ENCODE data around the gene UBAC2.

The UBAC2 gene

GRCh38 chr13:99355267-99356011, 154.8 kb downstream of the UBAC2 start:
- H3K27ac Mint-ChIP-seq: peak overlapping the region; percentile 97
- H3K4me3 Mint-ChIP-seq: peak overlapping the region; percentile 65
- H3K4me1 Mint-ChIP-seq: peaks cover 98% of the 10 kb centered on the region
- no peak for ATAC-seq
- H3K27me3 Mint-ChIP-seq: no peaks in the 10 kb centered on the region
- peaks cover 33% of the 10 kb centered on the region for H3K36me3 Mint-ChIP-seq
- H3K9me3 Mint-ChIP-seq: no peaks in the 10 kb centered on the region

GRCh38 chr13:99356012-99356261, 155.3 kb downstream of the UBAC2 start:
- Mint-ChIP-seq H3K4me1 (peaks cover 98% of the 10 kb centered on the region), H3K27me3 (no peaks in the 10 kb centered on the region), H3K27ac (peak overlapping the region; percentile 97), H3K4me3 (peak overlapping the region; percentile 65), H3K36me3 (peaks cover 35% of the 10 kb centered on the region), H3K9me3 (no peaks in the 10 kb centered on the region)
- no peak for ATAC-seq

GRCh38 chr13:99356262-99357091, 155.8 kb downstream of the UBAC2 start:
- peak; percentile 71 for ATAC-seq
- Mint-ChIP-seq H3K4me3 (peak overlapping the region; percentile 65), H3K9me3 (no peaks in the 10 kb centered on the region), H3K36me3 (peaks cover 40% of the 10 kb centered on the region), H3K27ac (peak overlapping the region; percentile 97), H3K27me3 (no peaks in the 10 kb centered on the region), H3K4me1 (peaks cover 97% of the 10 kb centered on the region)

- H3K36me3 Mint-ChIP-seq: peaks cover 38% of the 10 kb centered on the region
- H3K27me3 Mint-ChIP-seq: no peaks in the 10 kb centered on the region
- peaks cover 96% of the 10 kb centered on the region for H3K4me1 Mint-ChIP-seq
- ATAC-seq: no peak
- H3K27ac Mint-ChIP-seq: peak overlapping the region; percentile 97
- H3K4me3 Mint-ChIP-seq: no peak overlapping the region
- no peaks in the 10 kb centered on the region for H3K9me3 Mint-ChIP-seq
Observed at GRCh38 chr13:99357131-99357596, 156.5 kb downstream of the UBAC2 start.

GRCh38 chr13:99357941-99358340, 157.3 kb downstream of the UBAC2 start:
- no peaks in the 10 kb centered on the region for H3K27me3 Mint-ChIP-seq
- peaks cover 96% of the 10 kb centered on the region for H3K4me1 Mint-ChIP-seq
- ATAC-seq: no peak
- no peaks in the 10 kb centered on the region for H3K9me3 Mint-ChIP-seq
- peak overlapping the region; percentile 97 for H3K27ac Mint-ChIP-seq
- H3K36me3 Mint-ChIP-seq: peaks cover 34% of the 10 kb centered on the region
- no peak overlapping the region for H3K4me3 Mint-ChIP-seq

GRCh38 chr13:99359528-99359927, 158.9 kb downstream of the UBAC2 start:
- ATAC-seq: no peak
- Mint-ChIP-seq H3K27ac (peak overlapping the region; percentile 97), H3K27me3 (no peaks in the 10 kb centered on the region), H3K9me3 (no peaks in the 10 kb centered on the region), H3K36me3 (peaks cover 34% of the 10 kb centered on the region), H3K4me1 (peaks cover 96% of the 10 kb centered on the region), H3K4me3 (no peak overlapping the region)

- Mint-ChIP-seq H3K4me3 (no peak overlapping the region), H3K27ac (peak overlapping the region; percentile 97)
Observed at GRCh38 chr13:99360696-99361095, 160.0 kb downstream of the UBAC2 start.

GRCh38 chr13:99361197-99361596, 160.5 kb downstream of the UBAC2 start:
- Mint-ChIP-seq H3K9me3 (no peaks in the 10 kb centered on the region), H3K4me1 (peaks cover 94% of the 10 kb centered on the region), H3K36me3 (peaks cover 35% of the 10 kb centered on the region), H3K4me3 (no peak overlapping the region), H3K27me3 (no peaks in the 10 kb centered on the region), H3K27ac (peak overlapping the region; percentile 97)
- ATAC-seq: no peak

More at GRCh38 chr13:99360696-99361095, 160.0 kb downstream of the UBAC2 start:
- ATAC-seq: no peak
- H3K36me3 Mint-ChIP-seq: peaks cover 30% of the 10 kb centered on the region
- no peaks in the 10 kb centered on the region for H3K9me3 Mint-ChIP-seq
- H3K27me3 Mint-ChIP-seq: no peaks in the 10 kb centered on the region
- peaks cover 94% of the 10 kb centered on the region for H3K4me1 Mint-ChIP-seq

- no peak for ATAC-seq
- Mint-ChIP-seq H3K9me3 (no peaks in the 10 kb centered on the region), H3K36me3 (peaks cover 37% of the 10 kb centered on the region), H3K4me3 (no peak overlapping the region), H3K4me1 (peaks cover 94% of the 10 kb centered on the region), H3K27ac (peak overlapping the region; percentile 57), H3K27me3 (no peaks in the 10 kb centered on the region)
Observed at GRCh38 chr13:99362362-99362761, 161.7 kb downstream of the UBAC2 start.

- no peaks in the 10 kb centered on the region for H3K9me3 Mint-ChIP-seq
- H3K27ac Mint-ChIP-seq: peak overlapping the region; percentile 61
- no peak overlapping the region for H3K4me3 Mint-ChIP-seq
- no peak for ATAC-seq
- peaks cover 94% of the 10 kb centered on the region for H3K4me1 Mint-ChIP-seq
- H3K36me3 Mint-ChIP-seq: peaks cover 41% of the 10 kb centered on the region
- H3K27me3 Mint-ChIP-seq: no peaks in the 10 kb centered on the region
Observed at GRCh38 chr13:99363391-99363790, 162.7 kb downstream of the UBAC2 start.

- Mint-ChIP-seq H3K4me3 (peak overlapping the region; percentile 10), H3K9me3 (no peaks in the 10 kb centered on the region), H3K27me3 (no peaks in the 10 kb centered on the region), H3K4me1 (peaks cover 93% of the 10 kb centered on the region), H3K27ac (peak overlapping the region; percentile 61), H3K36me3 (peaks cover 40% of the 10 kb centered on the region)
- ATAC-seq: no peak
Observed at GRCh38 chr13:99363949-99364348, 163.3 kb downstream of the UBAC2 start.

GRCh38 chr13:99366075-99366987, 165.7 kb downstream of the UBAC2 start:
- Mint-ChIP-seq H3K27me3 (no peaks in the 10 kb centered on the region), H3K4me3 (peak overlapping the region; percentile 57), H3K27ac (peak overlapping the region; percentile 79), H3K9me3 (no peaks in the 10 kb centered on the region), H3K36me3 (peaks cover 42% of the 10 kb centered on the region), H3K4me1 (peaks cover 82% of the 10 kb centered on the region)
- peak; percentile 88 for ATAC-seq

- Mint-ChIP-seq H3K27ac (peak overlapping the region; percentile 79), H3K27me3 (no peaks in the 10 kb centered on the region), H3K36me3 (peaks cover 41% of the 10 kb centered on the region), H3K4me3 (no peak overlapping the region), H3K4me1 (peaks cover 79% of the 10 kb centered on the region), H3K9me3 (no peaks in the 10 kb centered on the region)
- ATAC-seq: no peak
Observed at GRCh38 chr13:99367106-99367616, 166.5 kb downstream of the UBAC2 start.

- Mint-ChIP-seq H3K4me1 (peaks cover 79% of the 10 kb centered on the region), H3K4me3 (peak overlapping the region; percentile 10), H3K27ac (peak overlapping the region; percentile 79), H3K36me3 (peaks cover 47% of the 10 kb centered on the region), H3K27me3 (no peaks in the 10 kb centered on the region), H3K9me3 (no peaks in the 10 kb centered on the region)
- no peak for ATAC-seq
Observed at GRCh38 chr13:99367663-99368448, 167.2 kb downstream of the UBAC2 start.
